Measurements from ENCODE around the gene ACACB. TPM values are rescaled to one million over a fixed set of nuclear protein-coding genes. Genes with fewer than 3 reads are reported as not detected.

Gene ACACB
- total RNA-seq, 1 donor from 2014 or later = 177 TPM

- no peak for DNase-seq
- intact Hi-C loops (cut with micrococcal nuclease) = no loop called here
- ATAC-seq = no peak
These were observed 11.2 kb upstream of the ACACB start for GRCh38 chr12:109105176-109105575.

DNA sequence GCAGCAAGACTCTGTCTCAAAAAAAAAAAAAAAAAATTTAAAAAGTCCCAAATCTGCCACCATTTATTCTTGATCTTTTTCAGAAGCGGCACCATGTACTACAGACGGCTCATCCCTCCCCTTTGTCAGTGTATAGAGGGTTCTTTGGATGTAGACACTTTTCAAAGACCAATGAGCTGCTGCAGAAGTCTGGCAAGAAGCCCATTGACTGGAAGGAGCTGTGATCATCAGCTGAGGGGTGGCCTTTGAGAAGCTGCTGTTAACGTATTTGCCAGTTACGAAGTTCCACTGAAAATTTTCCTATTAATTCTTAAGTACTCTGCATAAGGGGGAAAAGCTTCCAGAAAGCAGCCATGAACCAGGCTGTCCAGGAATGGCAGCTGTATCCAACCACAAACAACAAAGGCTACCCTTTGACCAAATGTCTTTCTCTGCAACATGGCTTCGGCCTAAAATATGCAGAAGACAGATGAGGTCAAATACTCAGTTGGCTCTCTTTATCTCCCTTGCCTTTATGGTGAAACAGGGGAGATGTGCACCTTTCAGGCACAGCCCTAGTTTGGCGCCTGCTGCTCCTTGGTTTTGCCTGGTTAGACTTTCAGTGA, 6.5 kb upstream of the ACACB start:
- DNase-seq = no peak
- ATAC-seq = no peak
- intact Hi-C loops (cut with micrococcal nuclease) = no loop called here

GRCh38 chr12:109110988-109111495, 5.3 kb upstream of the ACACB start:
- ATAC-seq = peak; percentile 91
- intact Hi-C loops (cut with micrococcal nuclease) = no loop called here
- DNase-seq = peak; percentile 95

DNA sequence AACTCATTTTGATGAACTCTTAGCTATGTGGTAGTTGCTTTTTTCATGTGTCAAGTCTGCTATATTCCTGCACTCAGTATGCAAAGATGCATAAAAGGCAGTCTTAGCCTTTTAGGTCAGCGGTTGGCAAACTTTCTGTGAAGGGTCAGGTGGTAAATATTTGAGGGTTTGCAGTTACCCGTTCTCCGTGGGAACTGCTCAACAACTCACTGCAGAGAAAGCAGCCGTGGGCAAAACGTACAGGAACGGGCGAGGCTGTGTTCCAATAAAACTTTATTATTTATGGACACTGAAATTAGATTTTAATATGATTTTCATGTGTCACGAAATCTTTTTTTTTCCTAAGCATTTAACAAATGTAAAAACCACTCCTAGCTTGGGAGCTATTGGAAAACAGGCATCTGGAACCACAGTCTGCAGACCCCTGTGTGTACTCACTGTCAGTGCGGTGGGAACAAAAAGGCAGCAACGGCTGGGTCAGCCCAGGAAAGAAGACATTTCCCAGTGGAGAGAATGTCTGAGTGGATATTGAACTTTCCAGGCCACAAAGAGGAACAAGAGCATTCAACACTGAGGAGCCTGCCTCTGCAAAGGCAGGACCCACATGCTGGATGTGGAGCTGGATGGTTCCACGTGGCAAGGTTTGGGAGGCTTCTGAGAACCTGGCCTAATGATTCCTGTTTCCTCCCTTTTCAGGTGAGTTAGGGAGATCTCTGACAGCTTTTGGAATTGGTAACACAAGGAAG, 3.5 kb upstream of the ACACB start:
- ATAC-seq (no peak), DNase-seq (no peak)
- intact Hi-C loops (cut with micrococcal nuclease) = no loop called here

- ATAC-seq = no peak
- no peak for DNase-seq
- intact Hi-C loops (cut with micrococcal nuclease) = no loop called here
These were observed 2.6 kb upstream of the ACACB start for GRCh38 chr12:109113661-109114321.

- ATAC-seq (no peak), DNase-seq (no peak)
- intact Hi-C loops (cut with micrococcal nuclease) = no loop called here
These were observed 1.7 kb upstream of the ACACB start for GRCh38 chr12:109114644-109115043.

DNA sequence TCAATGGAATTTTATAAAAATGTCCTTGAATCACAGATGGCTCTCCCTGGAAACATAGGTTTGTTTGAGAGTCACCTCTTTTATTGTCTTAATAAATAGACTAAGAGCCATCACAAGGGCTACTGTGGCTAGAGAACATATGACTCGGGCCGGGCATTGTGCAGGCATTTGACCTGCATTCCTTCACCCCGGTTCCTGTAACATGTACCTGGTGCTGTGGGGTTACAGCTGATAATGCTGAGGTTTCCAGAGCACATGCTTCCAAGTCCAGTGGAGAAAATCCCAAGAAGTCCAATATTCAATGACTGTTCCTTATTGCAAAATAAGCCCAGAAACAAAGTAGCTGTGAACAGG, 1.0 kb upstream of the ACACB start:
- ATAC-seq = peak; percentile 1
- intact Hi-C loops (cut with micrococcal nuclease) = no loop called here
- DNase-seq = no peak

DNA sequence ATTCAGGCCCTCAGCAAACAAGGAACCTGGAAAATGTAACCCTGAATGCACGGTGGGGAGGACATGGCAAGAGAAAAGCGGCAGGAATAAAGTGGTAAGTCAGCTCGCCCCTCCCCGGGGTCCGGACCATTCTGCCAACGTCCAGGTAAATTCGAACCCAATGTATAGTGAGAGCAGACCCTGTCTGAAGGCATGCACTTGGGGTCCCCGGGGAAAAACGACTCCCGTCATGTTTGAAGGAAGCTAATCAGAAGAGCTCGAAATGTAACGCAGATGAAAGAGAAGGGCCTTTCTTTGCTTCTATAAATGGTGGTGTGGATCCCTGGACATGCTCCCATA, 193 bp downstream of the ACACB start:
- intact Hi-C loops (cut with micrococcal nuclease) = no loop called here
- DNase-seq = no peak
- no peak for ATAC-seq

- intact Hi-C loops (cut with micrococcal nuclease) = no loop called here
- DNase-seq (no peak), ATAC-seq (no peak)
These were observed 3.7 kb downstream of the ACACB start for GRCh38 chr12:109120095-109120494.

DNA sequence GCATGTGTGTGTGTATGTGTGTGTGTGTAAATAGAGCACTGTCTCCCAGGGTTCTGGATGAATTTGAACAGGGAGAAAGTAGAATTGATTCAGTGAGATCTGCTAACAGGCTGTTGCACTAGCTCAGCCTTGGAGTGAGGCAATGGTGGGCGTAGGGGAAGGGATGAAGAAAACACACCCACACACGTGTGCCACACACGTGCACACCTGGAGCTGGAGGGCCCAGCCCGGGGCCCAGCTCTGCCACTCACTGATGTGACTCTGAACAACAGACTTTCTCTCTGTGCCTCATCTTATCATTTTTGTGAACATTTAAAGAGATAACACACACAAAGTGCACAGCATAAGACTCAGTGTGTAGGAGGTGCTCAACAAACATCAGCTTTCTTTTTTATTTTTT, 4.2 kb downstream of the ACACB start:
- ATAC-seq (no peak), DNase-seq (no peak)
- intact Hi-C loops (cut with micrococcal nuclease) = no loop called here

DNA sequence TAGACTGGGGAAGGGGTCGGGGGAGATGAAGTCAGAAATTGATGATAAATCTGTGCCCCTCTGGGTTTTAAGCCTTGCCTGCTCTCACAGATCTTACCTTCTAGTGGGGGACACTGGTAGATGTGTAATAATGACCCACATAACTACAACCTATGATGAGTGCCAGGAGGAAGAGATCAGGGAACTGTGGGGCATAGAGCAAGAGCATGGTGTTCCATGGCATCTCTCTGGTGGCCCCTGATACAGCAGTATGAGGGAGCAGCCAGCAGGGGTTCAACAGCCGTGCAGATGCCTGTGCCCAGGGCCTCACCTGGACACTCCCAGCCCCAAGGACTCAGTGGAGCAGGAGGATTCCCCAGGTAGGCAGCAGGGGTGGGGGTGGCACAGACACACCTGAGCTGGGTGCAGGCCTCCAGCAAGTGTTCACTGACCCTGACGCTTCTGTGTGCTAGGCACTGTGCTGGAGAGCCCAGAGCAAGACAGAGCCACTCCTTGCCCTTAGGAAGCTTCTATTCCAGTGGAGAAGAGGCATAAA, 5.0 kb downstream of the ACACB start:
- DNase-seq (no peak), ATAC-seq (no peak)
- intact Hi-C loops (cut with micrococcal nuclease) = no loop called here

DNA sequence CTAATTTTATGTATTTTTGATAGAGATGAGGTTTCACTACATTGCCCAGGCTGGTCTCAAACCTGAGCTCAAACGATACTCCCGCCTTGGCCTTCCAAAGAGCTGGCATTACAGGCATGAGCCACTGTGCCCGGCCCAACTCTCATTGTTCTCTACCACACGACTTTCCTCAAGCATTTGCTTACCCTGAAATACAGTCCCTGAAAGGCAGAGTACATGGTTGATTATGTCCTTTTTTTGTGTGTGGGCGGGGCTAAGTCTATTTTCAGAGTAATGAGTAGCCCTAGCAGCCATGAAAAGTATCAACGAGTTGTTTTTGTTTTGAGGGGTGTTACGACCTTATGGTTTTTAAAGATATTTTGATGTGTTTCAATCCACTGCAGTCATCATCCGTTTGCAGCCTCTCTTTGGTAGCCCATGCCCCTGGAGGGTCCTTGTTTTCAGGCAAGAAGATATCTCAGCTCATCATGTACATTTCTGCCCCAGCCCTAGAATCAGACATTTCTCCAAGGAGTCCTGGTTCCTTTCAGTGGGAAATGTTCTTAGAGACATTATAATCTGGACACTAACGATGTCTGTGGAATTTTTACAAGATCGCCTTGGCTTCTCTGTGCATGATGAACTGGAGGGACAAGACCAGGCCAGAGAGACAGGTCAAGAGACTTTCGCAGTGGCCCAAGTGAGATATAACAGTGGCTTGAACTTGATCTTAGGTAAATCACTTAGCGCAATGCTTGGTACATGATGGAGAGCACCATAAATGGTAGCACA, 8.7 kb downstream of the ACACB start:
- ATAC-seq (peak; percentile 55), DNase-seq (no peak)
- intact Hi-C loops (cut with micrococcal nuclease) = no loop called here

- ATAC-seq = no peak
These were observed 9.4 kb downstream of the ACACB start for GRCh38 chr12:109125791-109126190.

DNA sequence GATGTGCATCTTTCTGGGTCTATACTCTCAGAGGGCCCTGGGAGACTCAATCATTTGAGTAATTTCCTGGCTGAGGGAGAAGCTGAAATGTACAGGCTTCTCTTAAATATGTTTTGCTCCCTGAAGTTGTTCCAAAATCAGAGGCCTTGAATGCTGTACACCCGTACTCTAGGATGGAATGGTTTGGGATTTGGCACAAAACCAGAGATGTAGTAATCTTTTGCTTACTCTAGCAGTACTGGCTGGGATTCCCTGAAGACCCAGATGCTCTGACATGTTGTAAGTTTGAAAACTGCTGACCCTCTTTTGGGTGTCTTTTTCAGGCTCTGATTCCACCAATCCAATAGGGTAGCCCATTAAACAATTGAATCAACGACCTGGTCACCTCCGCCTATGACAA, 10.4 kb downstream of the ACACB start:
- DNase-seq (no peak), ATAC-seq (peak; percentile 2)
- intact Hi-C loops (cut with micrococcal nuclease) = no loop called here

More at GRCh38 chr12:109125791-109126190, 9.4 kb downstream of the ACACB start:
- DNase-seq = no peak
- intact Hi-C loops (cut with micrococcal nuclease) = no loop called here

GRCh38 chr12:109127533-109128242, 11.3 kb downstream of the ACACB start:
- ATAC-seq (no peak), DNase-seq (no peak)
- intact Hi-C loops (cut with micrococcal nuclease) = no loop called here

DNA sequence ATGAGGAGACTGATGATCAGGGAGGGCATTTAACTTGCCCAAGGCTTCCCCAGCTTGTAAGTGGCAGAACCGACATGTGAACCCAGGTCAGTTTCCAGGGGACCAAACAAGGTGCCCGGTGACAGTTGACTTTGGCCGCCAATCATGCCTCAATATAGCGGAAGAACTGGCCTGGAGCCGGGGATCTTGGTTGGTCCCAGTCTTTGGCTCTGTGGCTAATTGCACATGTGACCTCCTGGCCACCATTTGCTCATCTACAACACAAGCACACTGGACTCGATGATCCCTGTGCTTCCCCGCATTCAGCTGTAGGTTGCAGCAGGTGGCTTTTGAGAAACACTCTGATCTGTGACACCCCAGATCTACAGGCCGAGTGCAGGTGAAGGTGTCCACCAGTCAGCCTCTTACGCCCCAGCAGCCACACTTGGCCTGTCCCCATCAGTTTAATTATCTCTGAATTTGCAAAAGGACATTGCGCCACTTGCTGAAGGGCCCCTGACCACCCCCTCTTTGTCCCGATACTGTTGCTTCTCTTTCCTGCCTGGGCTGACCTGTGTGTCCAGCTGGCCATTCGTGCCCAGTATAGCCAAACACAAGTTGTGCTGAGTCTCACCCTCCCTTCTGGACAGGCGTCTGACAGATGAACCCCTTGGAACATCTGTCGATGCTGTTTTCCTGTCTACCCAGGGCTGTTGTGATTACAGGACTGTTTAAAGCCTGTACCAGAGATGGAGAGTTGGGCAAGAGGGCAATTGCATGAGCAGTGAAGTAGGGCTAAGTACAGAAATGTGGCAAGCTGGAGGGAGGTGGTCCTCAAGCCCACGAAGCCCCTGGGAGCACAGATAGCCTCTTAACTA, 14.1 kb downstream of the ACACB start:
- intact Hi-C loops (cut with micrococcal nuclease) = no loop called here
- DNase-seq (peak; percentile 49), ATAC-seq (peak; percentile 28)

DNA sequence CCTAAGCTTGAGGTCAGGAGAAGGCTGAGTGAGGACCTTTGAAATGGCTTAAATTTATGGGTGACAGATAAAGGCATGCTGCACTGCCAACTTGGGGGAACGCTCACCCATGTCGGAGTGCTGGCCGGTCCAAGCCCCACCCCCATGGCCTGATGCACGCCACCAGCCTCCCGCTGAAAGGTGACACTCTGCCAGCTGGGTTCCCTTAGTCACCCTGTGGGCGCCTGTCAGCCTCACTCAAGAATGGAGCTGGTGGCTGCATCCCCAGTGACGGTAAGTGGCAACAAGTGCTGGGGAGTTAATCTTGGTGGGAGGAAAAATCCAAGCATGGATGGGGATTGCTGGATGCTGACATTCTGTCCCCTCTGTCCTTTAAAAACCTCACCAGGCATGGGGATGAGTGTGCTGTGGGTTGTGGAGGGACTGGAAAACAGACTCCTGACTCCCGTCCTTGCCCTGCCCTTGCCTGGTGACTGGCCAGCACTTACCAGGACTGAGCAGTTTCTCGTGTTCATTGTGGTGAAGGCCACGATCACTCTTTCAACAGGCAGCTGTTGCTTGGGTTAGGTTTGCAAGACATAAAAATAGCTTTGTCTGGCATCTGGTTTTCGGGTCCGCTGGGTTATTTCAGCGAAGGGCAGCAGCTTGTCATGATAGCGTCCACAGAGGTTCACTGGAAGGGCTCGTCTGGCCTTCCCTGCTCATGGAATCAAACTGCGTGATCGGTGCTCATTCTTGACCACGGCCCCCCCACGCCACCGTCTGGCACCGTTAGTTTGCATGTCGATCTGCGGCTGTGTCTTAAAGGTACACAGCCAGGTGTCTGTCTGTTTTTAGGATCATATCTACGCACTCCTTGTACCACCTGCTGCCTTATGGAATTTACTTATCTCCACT, 15.0 kb downstream of the ACACB start:
- peak; percentile 88 for DNase-seq

More for the DNA sequence above, 15.0 kb downstream of the ACACB start:
- intact Hi-C loops (cut with micrococcal nuclease) = no loop called here
- ATAC-seq = peak; percentile 89

All from left ventricle myocardium superior (tissue), 1 donor.